Pons (tissue), 1 donor: Measurements from ENCODE around the gene KCNK15.

ENCODE experiments used
- DNase-seq: peaks from one replicate; pipeline ENCODE4 v3.0.0-alpha.2; 2016; ENCODE audit warnings: low spot score

KCNK15 gene

DNA sequence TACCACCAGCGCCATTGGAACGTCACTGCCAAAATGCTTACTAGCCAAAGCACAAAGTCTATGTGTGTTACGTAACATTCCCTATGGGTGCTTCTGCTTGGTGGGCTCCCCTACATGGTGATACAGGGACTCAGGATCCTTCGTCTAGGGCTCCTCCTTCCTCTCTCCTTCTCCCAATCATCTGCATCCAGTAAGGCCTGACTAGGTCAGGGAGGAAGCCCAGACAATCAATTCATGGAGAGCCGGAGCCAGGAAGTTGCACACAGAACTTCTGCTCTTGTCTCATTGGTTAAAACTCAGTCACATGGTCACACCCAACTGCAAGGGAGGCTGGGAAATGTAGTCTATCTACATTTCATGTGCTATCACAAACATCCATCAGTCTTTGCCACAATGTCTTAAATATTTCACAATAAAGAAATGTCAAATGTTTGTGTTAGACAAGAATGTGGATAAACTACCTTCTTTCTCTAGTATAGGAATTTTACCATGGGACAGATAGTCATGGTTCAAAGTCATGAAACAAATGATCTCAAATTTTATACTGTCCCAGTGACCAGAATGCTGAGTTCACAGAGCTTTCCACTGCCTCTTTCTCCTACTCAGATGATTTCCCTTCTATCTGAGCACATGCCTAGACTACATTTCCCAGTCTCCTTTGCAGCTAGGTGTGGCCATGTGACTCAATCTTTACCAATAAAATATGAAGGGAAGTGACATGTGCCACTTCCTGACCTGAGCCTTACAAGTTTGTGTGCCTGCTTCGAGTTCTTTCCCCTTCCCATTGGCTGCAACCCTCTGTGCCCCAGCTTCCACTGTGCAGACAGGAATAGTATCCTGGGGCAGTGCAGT is 9.3 kb upstream of the KCNK15 start:
- DNase-seq: peak; percentile 93

DNA sequence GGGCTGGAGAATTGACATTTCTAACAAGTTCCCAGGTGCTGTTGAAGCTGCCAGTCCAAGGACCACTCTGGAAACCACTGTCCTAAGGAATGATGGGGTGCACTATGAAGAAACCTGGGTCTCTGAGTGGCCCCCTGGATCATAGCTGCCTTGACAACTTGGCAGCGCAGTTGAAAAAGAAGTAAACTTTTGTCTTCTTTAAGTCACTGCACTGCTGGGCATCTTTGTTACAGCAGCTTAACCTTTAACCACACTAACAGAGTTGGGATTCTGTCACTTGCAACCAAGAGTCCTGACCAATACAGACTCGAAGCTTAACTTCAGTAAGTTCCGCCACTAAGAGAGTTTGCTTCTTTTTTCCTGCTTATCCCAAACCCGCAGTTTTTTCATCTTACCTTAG is 8.5 kb upstream of the KCNK15 start:
- no peak for DNase-seq

DNA sequence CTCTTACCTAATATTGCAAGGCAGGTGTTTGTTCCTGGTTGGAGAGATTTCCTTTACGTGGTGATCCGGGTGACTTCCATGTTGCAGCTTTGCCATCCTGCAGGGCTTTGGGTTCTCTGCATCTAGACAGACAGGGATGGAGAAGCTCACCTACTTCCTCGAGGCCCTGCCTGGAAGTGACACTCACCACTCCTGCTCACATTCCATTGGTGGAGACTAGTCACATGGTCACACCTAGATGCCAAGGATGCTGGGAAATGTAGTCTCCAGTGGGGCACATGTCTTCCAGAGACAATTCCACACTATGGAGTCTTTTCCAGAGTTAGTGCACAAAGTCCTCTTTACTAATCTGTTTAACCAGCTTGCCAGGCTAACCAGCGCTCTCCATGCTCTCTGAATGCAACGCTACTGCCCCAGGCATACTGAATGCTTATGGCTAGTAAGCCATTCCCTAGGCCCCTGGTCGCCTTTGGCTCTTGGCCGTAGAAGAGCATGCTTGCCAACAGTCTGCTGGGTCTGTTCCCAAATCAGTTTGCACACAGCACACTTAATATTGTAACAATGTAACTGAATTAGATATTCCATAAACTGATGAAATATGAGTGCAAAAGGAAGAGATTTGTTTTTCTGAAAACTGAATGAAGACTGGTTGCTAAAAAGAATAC is 6.7 kb upstream of the KCNK15 start:
- DNase-seq: peak; percentile 95

DNA sequence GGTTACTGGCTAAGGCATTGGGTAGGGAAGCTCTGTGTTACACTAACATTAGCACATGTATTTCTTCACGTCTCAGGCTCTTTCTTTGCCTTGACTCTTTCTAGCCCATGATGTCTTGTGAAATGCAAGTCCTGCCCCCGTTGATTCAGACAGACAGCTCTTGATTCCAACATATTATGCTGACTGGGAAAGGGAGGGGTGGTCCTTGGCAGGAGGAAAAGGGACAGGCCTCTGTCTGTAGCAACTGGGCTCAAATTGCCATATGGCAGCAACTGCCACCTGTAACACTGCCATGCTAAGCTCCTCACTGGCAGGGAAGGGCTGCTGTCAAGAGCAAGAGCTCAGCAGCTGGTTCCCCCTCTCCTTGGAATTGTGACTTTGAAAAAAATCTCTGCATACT is 5.7 kb upstream of the KCNK15 start:
- no peak for DNase-seq

DNA sequence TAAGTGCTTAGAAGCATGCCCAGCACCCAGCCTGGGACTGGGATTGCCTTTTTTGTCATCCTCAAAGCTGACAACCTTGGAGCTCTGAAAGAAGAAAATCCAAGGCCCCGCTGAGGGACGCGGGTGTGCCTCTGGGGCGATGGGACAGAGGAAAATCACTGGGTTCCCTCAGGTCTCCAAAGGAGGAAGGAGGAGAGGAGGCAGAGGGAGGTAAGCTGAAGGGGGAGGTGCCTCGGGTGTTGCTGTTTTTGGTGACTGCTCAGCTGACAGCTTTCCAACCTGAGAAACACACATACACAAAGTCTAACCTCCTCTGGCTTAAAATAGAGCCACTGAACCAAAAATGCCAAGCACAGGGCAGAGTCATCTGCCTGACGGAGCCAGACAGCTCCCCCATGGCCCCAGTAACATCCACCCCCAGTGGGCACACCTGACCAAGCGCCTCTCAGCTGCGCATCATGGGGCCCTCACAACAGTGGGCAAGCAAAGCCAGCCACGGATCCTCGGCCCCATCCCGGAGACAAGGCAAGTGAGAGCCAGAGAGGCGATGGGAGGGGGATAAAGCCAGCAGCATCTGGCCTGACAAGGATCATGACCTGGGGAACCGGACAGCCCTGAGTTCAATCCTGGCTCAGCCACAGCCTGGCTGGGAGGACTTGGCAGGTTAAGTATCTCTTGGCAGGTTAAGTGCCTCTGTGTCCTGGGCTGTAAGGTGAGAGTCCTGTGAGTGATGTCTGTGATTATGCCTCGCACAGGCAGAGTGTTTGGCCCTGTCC is 3.2 kb upstream of the KCNK15 start:
- DNase-seq: no peak

DNA sequence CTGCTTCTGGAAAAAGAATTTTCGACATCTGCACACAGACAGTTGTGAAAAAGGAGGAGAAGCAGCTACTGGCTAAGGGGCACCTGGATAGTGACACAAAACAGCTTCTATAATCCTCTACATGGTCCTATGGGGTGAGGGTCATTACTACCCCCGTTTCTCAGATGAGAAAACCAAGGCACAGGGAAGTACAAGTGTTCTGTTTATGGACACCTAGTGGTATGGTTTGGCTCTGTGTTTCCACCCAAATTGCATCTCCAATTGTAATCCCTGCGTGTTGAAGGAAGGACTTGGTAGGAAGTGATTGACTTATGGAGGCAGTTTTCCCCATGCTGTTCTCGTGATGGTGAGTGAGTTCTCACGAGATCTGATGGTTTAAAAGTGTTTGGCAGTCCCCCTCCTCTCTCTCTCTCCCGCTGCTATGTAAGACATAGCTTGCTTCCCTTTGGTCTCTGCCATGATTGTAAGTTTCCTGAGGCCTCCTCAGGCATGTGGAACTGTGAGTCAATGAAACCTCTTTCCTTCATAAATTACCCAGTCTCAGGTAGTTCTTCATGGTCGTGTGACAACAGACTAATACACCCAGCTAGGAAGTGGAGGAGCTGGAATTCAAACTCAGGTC is 2.5 kb upstream of the KCNK15 start:
- no peak for DNase-seq

DNA sequence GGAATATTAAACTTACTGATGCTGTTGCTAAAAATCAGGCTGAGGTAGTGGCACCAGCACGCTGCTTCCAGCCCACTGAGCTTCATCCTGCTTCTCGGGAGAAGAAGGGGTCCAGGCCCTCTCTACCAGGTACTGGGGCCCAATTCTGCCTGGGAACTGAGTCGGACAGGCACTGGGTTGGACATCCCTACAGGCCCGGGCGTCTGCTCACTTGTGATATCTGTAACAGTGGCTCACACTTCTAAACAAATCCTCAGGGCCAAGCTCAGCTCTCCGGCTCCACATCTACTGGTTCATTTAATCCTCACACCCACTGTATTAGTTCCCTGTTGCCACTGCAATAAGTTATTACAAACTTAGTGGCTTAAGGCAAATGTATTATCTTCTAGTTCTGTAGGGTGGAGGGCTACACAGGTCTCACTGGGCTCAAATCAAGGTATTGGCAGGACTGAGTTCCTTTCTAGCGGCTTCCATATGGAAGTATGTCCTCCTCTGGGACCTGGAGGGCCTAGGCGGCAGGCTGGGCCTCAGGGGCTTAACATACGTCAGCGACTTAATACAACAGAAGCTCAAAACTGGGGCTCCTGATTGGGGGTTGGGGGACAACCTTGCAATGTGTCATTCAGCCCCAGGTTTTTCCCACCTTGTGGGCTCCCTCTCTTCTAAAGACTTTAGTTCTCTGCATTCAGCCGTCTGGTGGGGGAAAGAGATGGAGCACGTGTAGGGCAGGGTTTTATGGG is 1.6 kb upstream of the KCNK15 start:
- DNase-seq: no peak

DNA sequence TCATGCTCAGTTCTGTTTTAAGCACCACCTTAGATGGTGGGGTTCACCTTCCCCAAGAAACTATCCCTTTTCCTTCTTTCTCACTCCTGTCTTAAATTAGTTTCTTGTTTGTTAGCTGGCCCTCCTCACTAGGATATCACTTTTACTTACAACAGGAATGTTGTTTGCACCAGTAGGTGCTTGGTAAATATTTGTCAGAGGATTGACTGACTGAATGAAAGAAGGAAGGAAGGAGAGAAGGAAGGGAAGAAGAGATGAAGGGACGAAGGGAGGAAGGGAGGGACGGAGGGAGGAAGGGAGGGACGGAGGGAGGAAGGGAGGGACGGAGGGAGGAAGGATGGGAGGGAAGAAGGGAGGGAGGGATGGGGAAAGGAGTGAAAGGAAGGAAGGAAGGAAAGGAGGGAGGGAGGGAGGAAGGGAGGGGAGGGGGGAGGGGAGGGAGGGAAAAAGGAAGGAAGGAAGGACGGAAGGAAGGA is 505 bp upstream of the KCNK15 start:
- no peak for DNase-seq

DNA sequence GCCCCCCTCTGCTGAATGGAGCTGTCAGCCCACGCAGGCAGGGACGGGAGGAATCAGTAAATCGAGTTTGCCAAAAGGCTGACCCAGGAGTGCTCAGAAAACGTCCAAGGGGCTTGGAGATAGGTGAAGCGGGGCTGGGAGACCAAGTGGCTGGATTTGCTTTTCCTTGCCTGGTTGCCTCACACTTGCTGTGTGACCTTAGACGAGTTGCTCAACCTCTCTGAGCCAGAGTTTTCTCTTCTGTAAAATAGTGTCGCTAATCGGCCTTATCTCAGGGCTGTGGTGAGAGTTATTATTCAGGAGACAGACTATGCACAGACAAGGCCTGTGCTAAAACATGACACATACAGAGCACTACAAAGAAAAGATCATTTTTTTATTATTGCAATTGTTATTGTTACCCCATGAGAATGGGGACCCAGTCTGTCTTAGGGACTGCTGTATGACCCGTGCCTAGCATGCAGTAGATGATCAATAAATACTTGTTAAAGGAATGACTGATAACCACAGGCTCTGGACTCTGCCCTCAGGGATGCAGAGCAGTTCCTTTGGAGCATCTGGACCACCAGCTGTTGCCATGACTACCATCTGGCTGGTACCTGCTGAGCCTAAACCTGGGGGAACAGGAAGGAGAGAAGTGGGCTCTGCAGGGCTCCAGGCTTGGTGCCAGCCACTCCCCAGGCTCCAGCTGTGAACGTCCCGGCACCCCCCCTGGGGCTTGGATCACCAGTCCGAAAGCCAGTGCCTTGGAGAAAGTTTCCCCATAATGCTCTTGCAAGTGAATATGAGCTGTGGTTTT is 901 bp downstream of the KCNK15 start:
- DNase-seq: no peak

DNA sequence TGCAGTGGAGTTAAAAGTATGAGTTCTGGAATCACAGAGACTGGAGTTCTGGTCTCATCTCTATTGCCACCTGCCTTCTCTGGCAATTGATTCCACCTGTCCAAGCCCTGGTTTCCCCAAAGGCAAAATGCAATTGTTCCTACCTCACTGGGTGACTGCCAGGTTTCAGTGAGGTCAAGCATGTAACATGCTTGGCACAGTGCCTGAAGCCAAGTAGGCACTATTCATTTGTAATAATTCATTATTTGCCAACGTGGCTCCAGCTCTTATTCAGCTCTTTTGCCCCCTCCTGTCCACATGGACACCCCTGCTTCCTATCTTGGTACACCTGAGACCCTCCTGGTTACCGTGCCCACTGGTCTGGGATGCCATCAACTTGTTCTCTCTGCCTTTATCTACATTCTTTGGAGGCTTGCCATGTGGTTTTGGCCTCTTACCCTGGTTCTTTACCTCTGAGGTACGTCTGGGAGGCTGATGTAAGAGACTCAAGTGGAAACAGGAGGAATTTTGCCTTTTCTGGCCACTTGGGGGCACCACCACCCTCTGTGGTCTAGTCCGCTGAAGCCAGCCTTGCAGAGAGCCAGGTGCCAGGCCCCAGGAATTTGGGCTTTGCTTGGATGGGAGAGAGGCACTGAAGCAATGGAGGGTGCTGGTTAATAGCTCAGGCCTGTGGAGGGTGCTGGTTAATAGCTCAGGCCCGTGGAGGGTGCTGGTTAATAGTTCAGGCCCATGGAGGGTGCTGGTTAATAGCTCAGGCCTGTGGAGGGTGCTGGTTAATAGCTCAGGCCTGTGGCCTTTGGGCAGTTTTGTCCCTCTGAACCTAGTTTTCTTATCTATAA is 1.7 kb downstream of the KCNK15 start:
- DNase-seq: peak; percentile 56

DNA sequence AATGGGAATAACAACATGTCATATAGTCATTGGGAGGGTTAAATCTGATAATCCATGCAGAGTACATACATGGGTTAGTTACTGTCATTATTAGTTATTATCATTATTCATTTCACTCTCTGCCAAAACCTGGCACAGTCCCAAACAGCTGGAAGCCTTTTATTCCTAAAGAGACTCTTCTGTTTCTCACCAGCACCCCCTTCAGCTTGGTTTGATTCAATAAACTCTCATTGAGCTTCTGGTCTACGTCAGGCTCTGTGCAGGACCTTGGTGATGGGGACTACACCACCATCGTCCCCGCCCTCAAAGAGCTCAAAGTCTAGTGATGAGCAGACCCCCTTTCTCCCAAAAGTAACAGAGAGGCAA is 2.3 kb downstream of the KCNK15 start:
- no peak for DNase-seq

DNA sequence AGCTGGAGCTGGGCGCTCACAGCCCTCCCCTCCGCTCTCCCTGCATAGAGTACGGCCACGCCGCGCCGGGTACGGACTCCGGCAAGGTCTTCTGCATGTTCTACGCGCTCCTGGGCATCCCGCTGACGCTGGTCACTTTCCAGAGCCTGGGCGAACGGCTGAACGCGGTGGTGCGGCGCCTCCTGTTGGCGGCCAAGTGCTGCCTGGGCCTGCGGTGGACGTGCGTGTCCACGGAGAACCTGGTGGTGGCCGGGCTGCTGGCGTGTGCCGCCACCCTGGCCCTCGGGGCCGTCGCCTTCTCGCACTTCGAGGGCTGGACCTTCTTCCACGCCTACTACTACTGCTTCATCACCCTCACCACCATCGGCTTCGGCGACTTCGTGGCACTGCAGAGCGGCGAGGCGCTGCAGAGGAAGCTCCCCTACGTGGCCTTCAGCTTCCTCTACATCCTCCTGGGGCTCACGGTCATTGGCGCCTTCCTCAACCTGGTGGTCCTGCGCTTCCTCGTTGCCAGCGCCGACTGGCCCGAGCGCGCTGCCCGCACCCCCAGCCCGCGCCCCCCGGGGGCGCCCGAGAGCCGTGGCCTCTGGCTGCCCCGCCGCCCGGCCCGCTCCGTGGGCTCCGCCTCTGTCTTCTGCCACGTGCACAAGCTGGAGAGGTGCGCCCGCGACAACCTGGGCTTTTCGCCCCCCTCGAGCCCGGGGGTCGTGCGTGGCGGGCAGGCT is 4.6 kb downstream of the KCNK15 start:
- DNase-seq: no peak

DNA sequence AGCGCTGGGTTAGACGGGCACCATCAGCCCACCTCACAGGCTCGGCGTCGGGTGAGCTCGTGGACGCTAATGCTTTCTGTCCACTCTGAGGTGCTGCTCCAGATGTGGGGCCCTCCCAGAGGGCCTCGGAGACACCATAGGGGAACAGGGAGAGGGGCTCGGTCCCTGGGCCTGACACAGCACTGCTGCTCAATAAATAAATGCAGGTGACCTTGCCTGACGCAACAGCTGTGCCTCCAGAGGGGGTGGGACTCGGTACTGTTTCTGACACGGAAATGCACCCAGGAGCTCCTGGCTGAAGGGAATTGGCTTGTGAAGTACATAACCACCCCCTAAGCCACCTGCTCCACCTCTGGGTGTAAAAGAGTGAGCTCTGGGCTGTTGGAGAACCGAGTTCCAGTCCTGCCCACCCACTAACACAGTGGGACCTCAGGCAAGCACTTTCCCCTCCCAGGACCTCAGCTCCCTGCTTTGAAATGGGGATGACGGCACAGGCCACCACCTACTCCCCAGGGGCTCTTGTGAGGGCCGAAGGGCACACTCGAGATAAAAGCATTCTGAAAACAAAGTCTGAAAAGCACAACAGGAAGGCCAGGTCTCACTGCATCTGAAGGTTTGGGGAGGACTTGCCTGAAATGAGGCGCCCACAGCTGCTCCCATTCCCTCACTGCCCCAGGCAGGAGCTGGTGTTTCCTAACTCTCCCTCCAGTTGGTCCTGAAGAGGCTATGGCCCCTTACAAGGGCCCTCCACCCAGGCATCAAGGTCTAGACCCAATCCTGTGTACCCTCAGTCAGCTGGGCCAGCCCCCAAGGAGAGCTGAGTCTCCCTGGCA is 6.7 kb downstream of the KCNK15 start:
- DNase-seq: no peak

DNA sequence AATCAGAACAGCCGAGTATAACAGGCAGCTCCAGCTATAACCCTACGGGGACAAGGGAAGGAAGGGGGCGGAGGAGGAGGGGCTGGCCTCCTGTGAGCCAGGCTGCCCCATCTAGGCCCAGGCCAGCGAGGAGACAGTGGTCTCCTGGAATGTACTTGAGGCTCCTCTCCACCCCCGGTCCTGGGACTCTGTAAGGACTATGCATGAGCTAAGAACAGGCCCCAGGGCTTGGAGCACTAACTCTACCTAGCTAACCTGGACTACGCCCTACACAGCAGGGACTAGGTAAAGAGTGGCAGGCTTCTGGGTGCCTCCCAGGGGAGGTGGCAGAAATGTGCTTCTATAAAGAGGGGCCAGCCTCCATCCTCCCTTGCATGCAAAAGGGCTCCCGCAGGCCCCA is 8.9 kb downstream of the KCNK15 start:
- no peak for DNase-seq

DNA sequence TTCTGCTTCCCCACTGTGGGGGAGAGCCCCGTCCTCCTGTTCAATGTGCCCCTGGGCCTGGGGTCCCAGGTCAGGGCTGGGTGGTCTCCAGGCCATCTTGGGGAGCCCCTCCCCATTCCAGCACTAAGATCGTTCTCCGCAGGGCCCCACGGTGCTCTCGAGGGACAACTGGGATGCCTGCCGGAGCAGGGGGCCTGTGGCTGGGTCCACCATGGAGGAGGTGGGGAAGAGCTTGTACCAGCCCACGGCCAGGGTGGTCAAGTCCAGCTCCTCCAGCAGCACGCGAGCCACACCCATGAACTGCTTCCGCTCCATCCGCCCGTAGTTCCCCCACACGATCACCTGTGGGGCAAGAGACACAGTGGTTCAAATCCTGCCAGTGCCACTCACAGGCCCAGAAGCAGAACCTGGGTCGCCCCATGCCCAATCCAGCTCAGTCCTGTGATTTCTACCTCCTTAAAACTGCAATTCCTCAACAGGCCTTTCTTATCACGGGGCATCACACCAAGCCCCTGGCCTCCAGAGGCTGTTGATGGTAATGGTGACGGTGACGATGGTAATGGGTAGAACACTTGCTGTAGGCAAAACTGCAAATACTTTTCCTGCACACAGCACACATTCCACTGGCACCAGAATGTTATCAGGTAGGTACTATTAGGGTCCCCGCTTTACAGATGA is 10.5 kb downstream of the KCNK15 start:
- DNase-seq: no peak

DNA sequence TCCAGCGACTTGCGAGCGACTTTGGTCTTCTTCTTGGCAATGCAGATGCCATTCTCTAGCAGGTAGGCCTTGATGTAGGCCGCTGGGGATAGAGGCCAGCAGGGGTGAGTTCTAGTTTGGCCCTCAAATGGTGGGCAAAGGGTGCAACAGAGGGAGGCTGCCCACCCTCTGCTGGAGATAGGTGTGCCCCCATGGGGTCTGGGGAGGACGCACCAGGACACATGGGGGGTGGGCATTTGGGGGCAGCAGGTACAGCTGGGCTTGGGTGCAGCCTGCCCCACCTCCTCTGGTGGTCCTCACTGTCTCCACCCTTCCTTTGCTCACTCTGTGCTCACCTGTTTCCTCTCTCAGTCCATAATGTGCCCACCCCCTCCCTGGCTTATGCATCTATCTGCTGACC is 11.3 kb downstream of the KCNK15 start:
- no peak for DNase-seq

DNA sequence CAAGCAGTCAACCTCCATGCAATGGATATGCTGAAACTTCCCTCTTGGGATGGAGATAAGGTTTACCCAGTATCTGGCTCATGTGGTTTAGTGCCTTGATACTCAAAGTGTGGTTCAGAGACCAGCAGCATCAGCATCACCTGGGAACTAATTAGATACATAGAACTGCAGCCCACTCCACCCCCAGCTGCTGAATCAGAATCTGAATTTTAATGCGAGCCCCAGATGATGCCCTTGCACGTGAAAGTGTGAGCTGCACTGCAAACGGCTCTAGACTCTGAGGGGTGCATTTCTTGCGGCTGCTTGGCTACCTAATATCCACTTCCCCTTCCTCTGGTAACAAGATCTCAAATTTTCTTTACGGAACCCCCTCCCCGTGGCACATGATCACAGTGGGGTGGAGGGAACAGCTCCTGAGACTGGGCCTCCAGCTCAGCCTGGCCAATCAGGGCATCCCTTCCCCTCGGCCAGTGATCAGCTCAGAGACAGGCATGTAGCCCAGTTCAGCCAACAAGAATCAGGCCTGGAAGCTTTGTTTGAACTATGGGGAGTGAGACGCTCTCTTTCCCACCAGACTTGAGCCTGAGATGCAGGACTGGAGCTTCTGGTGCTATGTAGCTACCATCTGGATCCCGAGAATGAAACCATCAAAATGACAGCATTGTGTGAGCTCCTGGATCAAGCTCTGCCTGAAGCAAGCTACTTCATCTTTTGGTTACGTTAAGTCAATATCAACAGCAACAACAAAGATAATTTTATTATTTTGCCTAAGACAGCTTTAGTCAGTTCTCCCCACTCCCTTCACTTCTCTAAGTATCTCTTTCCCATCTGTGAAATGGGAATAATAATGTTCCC is 12.8 kb downstream of the KCNK15 start:
- no peak for DNase-seq
